Measurements from ENCODE around the gene SMIM9.

DNA sequence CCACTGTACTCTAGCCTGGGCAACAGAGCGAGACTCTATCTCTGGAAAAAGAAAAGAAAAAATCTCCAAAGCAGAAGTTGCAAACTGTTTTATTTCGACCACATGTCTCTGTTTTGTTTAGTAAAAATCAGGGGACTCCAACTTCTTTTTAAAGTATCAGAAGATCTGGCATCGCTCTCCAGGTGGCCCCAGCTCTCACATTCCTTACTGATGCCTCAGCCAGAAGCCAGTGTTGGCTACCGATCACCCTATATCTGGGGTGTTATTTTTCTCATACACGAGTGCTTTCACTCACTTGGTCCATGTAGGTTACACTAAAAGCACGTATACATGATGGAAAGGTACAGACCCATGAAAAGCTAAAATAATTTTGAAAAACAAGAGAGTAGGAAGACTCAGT is 37.5 kb downstream of the SMIM9 start:
- TF ChIP-seq GATA2 (IDR thresholded peaks at IDR 0.05; ENCODE audit: low read depth, low read length) (no peak), GATA3 (IDR thresholded peaks at IDR 0.05; ENCODE audit: low read depth, low read length) (no peak)

All from SH-SY5Y (cell line).